ENCODE data around the gene ZNF444.
"Not testable (repeated sequence)": the region's sequence is repeated elsewhere in the genome, so short reads cannot be mapped to it uniquely, and the experiment has no call there.

Gene ZNF444

GRCh38 chr19:56145698-56146097 is 4.6 kb downstream of the ZNF444 start:
- no peak for DNase-seq (ENCODE audit: low read depth in 3 of 3)

GRCh38 chr19:56146904-56147303 is 5.8 kb downstream of the ZNF444 start:
- DNase-seq (ENCODE audit: low read depth in 3 of 3): no peak

DNA sequence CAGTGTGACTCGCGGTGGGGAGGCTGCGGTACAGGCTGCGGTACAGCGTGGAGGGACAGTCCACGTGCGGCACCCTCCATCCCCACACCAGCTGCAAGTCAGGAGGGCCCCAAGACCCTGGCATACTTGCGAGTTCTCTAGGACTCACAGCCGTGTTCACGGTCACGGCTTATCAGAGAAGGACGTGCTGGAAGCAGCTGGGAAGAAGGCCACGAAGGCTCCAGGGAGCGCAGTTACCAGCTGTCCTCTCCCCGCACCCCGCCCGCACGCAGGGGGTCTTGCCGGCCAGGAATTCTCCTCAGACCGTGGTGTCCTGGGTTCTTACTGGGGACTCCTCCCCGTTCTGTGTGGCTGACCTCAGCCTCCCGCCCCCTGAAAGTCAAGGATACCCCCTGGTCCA is 6.2 kb downstream of the ZNF444 start:
- DNase-seq (ENCODE audit: low read depth in 3 of 3): no peak

GRCh38 chr19:56148096-56148495 is 7.0 kb downstream of the ZNF444 start:
- DNase-seq (ENCODE audit: low read depth in 3 of 3): no peak

GRCh38 chr19:56148955-56149655 is 8.0 kb downstream of the ZNF444 start:
- not testable (repeated sequence) for DNase-seq (ENCODE audit: low read depth in 3 of 3)

DNA sequence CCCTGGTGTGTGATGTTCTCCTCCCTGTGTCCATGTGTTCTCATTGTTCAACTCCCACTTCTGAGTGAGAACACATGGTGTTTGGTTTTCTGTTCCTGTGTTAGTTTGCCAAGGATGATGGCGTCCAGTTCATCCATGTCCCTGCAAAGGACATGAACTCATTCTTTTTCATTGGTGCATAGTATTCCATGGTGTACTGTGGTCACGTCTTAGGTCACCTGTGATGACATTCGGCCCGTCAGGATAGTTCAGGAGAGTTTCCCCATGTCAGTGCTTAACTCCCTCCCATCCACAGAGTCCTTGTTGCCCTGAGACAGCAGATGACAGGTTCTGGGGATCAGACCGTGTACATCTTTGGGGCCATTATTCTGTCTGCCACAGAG is 8.6 kb downstream of the ZNF444 start:
- no peak for DNase-seq (ENCODE audit: low read depth in 3 of 3)

- no peak for DNase-seq (ENCODE audit: low read depth in 3 of 3)
Measured at GRCh38 chr19:56150358-56150757, 9.3 kb downstream of the ZNF444 start.

DNA sequence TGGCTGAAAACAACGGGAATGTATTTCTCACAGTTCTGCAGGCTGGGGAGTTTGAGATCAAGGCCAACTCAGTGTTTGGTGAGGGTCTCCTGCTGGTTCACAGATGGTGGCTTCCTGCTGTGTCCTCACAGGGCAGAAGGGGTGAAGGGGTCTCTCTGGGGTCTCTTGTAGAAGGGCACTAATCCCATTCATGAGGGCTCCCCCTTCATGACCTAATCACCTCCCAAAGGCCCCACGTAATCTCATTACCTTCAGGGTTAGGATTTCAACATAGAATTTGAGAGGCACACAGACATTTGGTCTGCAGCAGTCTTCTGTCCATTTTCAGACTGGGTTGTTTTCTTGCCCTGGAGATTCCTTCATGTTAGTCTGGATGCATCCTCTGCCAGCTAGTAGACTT is 11.6 kb downstream of the ZNF444 start:
- DNase-seq (ENCODE audit: low read depth in 3 of 3): no peak

DNA sequence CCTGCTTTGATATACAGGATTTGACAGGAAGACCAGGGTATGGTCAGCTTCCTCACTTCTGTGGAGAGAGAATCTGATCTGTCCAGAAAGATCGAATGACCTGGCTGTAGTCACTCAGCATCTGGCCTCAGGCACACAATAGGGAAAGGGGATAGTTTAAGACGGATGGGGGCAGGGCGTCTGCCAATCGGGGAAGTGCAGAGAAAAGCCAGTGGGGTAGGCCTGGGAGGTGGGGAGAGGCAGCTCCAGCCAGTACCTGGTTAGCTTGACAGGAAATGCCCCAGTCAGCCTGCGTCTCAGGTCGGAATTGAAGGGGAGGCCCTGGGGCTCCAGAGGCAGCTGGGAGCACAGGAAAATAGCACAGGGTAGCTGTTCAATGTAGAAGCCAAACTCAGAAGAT is 12.4 kb downstream of the ZNF444 start:
- DNase-seq (ENCODE audit: low read depth in 3 of 3): no peak

DNA sequence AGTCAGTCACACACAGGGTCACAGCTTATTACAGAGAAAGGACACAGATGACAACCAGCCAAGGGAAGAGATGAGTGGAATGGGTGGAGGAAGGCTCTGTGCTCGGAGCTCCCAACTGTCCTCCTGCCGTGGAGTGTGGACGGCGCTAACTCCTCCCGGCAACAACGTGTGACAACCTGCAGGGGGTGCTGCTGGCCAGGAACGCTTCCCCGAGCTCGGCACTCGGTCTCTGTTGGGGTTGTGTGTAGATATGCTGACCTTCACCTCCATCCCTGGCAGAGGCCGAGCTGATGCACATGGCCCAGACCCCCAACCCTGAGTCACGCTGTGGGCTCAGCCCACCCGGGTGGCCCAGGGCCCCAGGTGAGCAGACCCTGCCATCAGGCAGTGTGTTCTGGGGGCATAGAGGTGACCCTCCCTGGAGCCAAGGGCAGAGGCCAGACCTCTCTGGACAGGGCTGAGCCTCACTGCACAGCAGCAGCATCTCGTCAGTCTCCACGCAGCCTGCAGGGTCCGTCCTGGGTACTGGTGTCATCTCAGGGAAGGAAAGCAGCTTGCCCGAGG is 14.1 kb downstream of the ZNF444 start:
- no peak for DNase-seq (ENCODE audit: low read depth in 3 of 3)

DNA sequence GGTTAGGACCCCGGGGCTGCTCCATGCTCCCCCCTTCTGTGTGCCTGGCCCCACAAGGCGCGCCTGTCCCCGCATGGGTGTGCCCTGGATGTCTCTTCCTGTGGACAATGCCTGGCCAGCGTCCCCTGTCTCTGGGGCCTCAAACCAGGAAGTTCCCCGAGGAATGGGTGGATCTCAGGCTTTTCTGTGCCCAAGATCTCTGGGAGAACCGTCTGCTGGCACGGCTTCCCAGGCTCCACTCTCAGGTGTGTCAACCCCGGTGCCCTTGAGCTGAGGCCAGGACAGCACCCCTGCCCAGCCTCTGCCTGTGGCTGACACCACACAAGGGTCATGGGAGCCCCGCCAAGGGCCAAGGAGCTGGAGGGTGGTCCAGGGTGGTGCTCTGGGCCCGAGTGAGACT is 15.7 kb downstream of the ZNF444 start:
- no peak for DNase-seq (ENCODE audit: low read depth in 3 of 3)

- DNase-seq (ENCODE audit: low read depth in 3 of 3): no peak
Measured at GRCh38 chr19:56158170-56158757, 17.2 kb downstream of the ZNF444 start.

DNA sequence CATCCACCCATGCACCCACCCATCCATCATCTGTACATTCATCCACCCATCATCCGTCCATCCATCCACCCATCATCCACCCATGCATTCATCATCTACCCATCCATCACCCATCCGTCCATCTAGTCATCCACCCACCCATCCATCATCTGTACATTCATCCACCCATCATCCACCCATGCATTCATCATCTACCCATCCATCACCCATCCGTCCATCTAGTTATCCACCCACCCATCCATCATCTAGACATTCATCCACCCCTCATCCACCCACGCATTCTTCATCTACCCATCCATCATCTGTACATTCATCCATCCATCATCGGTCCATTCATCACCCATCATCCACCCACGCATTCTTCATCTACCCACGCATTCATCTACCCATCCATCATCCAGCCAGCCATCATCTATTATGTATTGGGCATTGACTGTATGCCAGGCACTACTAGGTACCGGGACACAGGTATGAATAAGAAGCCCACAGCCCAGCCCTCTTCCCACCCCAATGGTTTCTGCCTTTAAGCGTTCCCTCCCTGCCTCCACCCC is 18.0 kb downstream of the ZNF444 start:
- DNase-seq (ENCODE audit: low read depth in 3 of 3): no peak

GRCh38 chr19:56159622-56160271 is 18.7 kb downstream of the ZNF444 start:
- DNase-seq (ENCODE audit: low read depth in 3 of 3): no peak

DNA sequence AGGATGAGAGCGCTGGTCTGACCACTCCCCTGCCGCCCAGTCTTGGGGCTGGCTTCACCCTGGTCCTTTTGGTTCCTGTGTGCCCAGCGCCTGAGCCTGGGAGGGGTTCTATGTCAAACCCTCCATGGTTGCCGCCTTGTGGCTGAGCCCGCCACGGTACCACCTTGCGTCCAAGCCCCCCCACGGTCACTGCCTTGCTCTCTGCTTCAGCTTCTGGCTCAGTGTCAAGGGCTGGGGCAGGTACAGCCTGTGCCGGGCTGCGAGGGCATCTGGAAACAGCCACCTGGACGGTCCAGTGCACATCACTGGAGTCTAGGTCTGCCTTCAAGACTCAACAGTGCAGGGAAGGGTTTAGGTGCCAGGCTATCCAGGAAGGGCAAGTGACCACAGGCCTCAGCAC is 20.4 kb downstream of the ZNF444 start:
- no peak for DNase-seq (ENCODE audit: low read depth in 3 of 3)

DNA sequence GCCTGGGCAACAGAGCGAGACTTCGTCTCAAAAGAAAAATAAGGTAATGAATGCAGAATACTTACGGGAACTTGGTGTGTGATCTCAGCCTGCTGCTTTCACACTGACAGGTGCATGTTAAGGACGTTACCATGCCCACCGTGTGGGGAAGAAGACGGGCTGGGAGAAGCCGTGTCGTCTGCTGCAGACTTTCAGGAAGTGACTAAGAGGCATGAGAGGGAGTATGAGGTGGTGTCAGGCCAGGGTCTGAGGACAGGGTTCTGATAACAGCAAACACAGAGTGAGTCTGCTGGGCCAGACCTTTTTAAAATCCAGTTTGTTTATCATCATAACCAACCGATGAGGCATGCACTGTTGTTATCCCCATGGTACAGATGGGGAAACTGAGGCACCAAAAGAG is 21.2 kb downstream of the ZNF444 start:
- peak in 1 of 3 donors; percentile 29 for DNase-seq (ENCODE audit: low read depth in 3 of 3)

- DNase-seq (ENCODE audit: low read depth in 3 of 3): no peak
Measured at GRCh38 chr19:56163097-56163496, 22.0 kb downstream of the ZNF444 start.

DNA sequence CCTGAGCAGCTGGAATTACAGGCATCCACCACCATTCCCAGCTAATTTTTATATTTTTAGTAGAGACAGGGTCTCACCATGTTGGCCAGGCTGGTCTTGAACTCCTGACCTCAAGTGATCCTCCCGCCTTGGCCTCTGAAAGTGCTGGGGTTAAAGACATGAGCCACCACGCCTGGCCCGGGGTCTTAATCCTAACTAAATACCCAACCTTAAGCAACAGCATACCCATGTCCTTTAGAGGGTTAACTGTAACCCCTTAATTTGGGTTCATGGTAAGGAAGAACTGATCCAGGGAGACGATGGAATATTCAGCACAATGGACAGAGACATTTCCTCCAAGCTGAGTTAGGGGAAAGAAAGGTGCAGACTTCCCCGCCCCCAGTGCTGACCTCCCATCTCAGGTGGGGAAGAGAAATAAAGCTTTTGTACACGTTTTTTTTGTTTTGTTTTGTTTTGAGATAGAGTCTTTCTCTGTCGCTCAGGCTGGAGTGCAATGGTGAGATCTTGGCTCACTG is 26.0 kb downstream of the ZNF444 start:
- DNase-seq (ENCODE audit: low read depth in 3 of 3): no peak

DNA sequence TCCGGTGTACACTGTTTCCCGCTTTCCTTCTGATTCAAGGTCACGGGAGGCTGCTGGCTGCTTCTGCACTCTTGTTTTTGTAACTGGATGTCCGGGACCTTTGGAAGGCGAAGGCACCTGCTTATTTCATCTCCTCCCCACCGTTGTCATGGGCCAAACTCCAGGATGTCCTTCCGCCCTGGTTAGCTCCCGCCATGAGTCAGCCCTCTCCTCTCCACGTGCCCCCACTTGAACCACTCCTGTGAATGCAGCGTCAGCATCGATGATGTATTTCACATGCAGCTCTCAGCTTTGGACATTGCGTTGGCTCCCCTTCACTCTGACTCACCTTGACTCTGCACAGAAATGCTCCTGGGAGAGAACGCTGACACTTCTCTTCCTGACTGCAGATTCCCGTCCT is 29.2 kb downstream of the ZNF444 start:
- DNase-seq (ENCODE audit: low read depth in 3 of 3): no peak

DNA sequence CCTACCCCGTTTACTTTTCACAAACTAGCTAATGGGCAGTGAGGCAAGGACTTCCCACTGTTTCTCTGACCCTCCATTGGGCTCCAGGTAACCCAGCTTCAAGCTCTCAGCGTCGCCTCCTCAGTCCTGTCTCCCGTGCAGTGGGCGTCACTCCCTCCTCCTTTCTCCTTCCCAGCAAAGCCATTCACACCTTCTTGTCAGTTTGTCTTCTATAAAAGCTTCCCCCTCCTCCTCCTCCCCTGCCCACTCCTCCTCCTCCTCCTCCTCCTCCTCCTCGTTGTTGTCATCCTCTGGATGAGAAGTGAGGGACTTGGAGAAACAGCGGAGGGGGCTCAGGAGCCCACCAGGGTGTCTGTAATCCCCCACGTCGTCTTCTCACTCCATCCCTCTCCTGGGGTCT is 33.0 kb downstream of the ZNF444 start:
- no peak for DNase-seq (ENCODE audit: low read depth in 3 of 3)

GRCh38 chr19:56174550-56174949 is 33.5 kb downstream of the ZNF444 start:
- no peak for DNase-seq (ENCODE audit: low read depth in 3 of 3)

GRCh38 chr19:56175861-56176307 is 34.8 kb downstream of the ZNF444 start, which contains the start of gene GALP:
Gene GALP (plus strand): TSS chr19:56176008. CDS start chr19:56177109, 1,101 bp downstream.
- not testable (repeated sequence) for DNase-seq (ENCODE audit: low read depth in 3 of 3)

Measured in stimulated activated CD4-positive, alpha-beta T cell treated with anti-CD3 and anti-CD28 coated beads, TNF-alpha, amount 100 ng/mL, for 48 hours (primary cell).